ENCODE results near the gene TCEAL4.

DNA sequence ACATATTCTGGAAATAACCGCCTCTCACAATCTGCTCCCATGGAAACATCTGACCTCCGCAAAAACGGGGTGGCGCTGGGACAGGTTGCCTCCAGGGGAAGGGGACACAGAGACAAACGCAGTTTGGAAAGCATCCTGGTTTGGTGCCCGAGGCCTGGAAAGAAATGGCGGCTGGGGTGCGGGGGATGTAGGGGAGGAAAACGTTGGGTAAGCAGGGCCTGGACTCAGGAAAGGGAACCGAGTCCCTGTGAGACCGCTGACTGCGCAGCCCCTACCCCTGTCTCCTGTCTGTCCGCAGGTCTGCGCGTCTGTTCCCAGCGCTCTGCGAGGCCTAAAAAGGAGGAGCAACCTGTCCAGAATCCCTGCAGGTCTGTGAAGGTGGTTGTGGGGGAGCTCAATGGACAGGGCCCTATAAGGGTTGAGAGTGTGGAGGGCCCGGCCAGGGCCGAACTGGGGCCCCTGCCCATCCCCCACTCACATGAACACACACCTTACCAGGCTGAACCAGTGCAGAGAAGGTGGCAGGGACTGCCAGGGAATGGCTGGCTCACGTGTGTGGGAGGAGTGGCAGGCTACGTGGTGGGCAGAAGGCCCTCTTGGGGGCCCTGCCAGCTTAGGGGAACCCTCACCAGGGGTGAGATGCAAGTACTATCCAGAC, 23.1 kb downstream of the TCEAL4 start:
- TF ChIP-seq POLR2AphosphoS5 (IDR thresholded peaks at IDR 0.05; ENCODE audit: low read depth, low read length) = no peak
- no peak for TF ChIP-seq POLR2A (IDR thresholded peaks at IDR 0.05; ENCODE audit: low read depth, low read length)
- no peak for TF ChIP-seq TAF1 (IDR thresholded peaks at IDR 0.05; ENCODE audit: borderline replicate concordance, low read depth, low read length)

Data from GM12892 (cell line).